Gastrocnemius medialis (tissue), 4 donors: ENCODE data around the gene EPB41L1.

Experiments used
- POLR2A ChIP-seq, 2 donors: fragments of 450-650 bp; IDR thresholded peaks; one replicate each; pipeline ENCODE4 v1.6.1; 2017; ENCODE audit warnings: antibody characterized with exemption in 2 of 2, mild to moderate bottlenecking in 2 of 2, moderate library complexity in 2 of 2
- TF ChIP-seq, protein P1 (sequence below), 5 experiments: fragments of 450-650 bp in 3 of 5; fragments of 200-600 bp in 2 of 5; sonication (generic) in 2 of 5; IDR thresholded peaks in 4 of 5; conservative IDR thresholded peaks in 1 of 5; 1 replicate in 4 of 5; 2 replicates in 1 of 5; pipeline ENCODE4 v1.5.1; 2016 to 2019; ENCODE audit warnings: antibody characterized with exemption in 5 of 5, mild to moderate bottlenecking in 3 of 5, moderate library complexity in 3 of 5

DNA sequence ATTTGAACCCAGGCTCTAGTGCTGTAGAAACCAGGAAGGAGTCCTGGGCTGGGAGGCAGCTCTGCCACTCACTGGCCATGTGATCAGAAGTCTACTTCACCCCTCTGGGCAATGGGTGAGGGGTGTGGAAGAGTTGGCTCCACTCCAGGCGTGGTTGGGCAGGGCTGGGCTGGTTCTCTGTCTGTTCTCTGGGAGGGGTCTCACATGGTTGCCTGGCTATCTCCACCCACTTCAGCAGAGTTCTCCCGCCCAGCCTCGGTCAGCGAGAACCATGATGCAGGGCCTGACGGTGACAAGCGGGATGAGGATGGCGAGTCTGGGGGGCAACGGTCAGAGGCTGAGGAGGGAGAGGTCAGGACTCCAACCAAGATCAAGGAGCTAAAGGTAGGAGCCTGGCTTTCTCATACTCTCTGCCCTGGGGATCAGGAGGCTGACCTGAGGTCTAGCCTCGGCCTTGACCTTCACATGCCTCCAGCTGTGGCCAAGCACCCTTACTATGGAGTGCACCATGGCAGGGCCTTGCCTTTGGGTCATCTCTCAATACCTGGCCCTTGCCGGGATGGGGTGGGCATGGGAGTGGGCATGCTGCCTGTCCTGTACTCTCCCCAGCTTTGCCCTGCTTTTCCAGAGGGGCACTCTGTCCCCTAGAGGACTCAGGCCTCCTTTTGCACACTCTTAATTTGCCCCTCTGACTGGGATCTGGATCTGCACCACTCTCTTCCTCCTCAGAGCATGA is 39.6 kb downstream of the EPB41L1 start:
- TF ChIP-seq, protein P1, sequence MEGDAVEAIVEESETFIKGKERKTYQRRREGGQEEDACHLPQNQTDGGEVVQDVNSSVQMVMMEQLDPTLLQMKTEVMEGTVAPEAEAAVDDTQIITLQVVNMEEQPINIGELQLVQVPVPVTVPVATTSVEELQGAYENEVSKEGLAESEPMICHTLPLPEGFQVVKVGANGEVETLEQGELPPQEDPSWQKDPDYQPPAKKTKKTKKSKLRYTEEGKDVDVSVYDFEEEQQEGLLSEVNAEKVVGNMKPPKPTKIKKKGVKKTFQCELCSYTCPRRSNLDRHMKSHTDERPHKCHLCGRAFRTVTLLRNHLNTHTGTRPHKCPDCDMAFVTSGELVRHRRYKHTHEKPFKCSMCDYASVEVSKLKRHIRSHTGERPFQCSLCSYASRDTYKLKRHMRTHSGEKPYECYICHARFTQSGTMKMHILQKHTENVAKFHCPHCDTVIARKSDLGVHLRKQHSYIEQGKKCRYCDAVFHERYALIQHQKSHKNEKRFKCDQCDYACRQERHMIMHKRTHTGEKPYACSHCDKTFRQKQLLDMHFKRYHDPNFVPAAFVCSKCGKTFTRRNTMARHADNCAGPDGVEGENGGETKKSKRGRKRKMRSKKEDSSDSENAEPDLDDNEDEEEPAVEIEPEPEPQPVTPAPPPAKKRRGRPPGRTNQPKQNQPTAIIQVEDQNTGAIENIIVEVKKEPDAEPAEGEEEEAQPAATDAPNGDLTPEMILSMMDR (IDR thresholded peaks at IDR 0.05 in 4 of 5, conservative IDR thresholded peaks at IDR 0.05 in 1 of 5), result no peak
- TF ChIP-seq POLR2A (IDR thresholded peaks at IDR 0.05), result no peak
